Measurements from ENCODE around the gene PCBP3.

Gene PCBP3

GRCh38 chr21:45764792-45765191 lies 121.3 kb downstream of the PCBP3 start:
- H3K9me3 ChIP-seq (ENCODE audit: insufficient read depth, low read length) = no peaks in the 10 kb centered on the region
- H3K4me1 ChIP-seq (ENCODE audit: insufficient read depth, insufficient read length) = peaks cover 11% of the 10 kb centered on the region
- no peak overlapping the region for H3K9ac ChIP-seq (ENCODE audit: insufficient read length, low read depth)
- H3K27me3 ChIP-seq (ENCODE audit: insufficient read depth, insufficient read length) = no peaks in the 10 kb centered on the region
- DNase-seq (ENCODE audit: low read depth, low spot score) = no peak
- H3K36me3 ChIP-seq (ENCODE audit: insufficient read depth, insufficient read length, low read length) = no peaks in the 10 kb centered on the region
- TF ChIP-seq SUZ12 (IDR thresholded peaks at IDR 0.05; ENCODE audit: extremely low read depth, insufficient read depth, insufficient read length) (no peak), ZNF274 (IDR thresholded peaks at IDR 0.05; ENCODE audit: low read depth, low read length) (no peak), YY1 (IDR thresholded peaks at IDR 0.05; ENCODE audit: insufficient read depth, insufficient read length) (no peak)
- H3K4me3 ChIP-seq (ENCODE audit: insufficient read length, low read depth) = no peak overlapping the region

- Histone ChIP-seq H3K4me3 (ENCODE audit: insufficient read length, low read depth) (no peak overlapping the region), H3K4me1 (ENCODE audit: insufficient read depth, insufficient read length) (peaks cover 11% of the 10 kb centered on the region), H3K9ac (ENCODE audit: insufficient read length, low read depth) (no peak overlapping the region), H3K9me3 (ENCODE audit: insufficient read depth, low read length) (no peaks in the 10 kb centered on the region), H3K27me3 (ENCODE audit: insufficient read depth, insufficient read length) (no peaks in the 10 kb centered on the region), H3K36me3 (ENCODE audit: insufficient read depth, insufficient read length, low read length) (no peaks in the 10 kb centered on the region)
- DNase-seq (ENCODE audit: low read depth, low spot score) = no peak
- no peak for TF ChIP-seq ZNF274 (IDR thresholded peaks at IDR 0.05; ENCODE audit: low read depth, low read length)
- TF ChIP-seq SUZ12 (IDR thresholded peaks at IDR 0.05; ENCODE audit: extremely low read depth, insufficient read depth, insufficient read length) = no peak
- TF ChIP-seq YY1 (IDR thresholded peaks at IDR 0.05; ENCODE audit: insufficient read depth, insufficient read length) = no peak
These were observed 121.8 kb downstream of the PCBP3 start for GRCh38 chr21:45765375-45765774.

GRCh38 chr21:45766055-45766454 lies 122.5 kb downstream of the PCBP3 start:
- no peak for DNase-seq (ENCODE audit: low read depth, low spot score)
- H3K4me3 ChIP-seq (ENCODE audit: insufficient read length, low read depth) = no peak overlapping the region
- TF ChIP-seq ZNF274 (IDR thresholded peaks at IDR 0.05; ENCODE audit: low read depth, low read length) (no peak), YY1 (IDR thresholded peaks at IDR 0.05; ENCODE audit: insufficient read depth, insufficient read length) (no peak), SUZ12 (IDR thresholded peaks at IDR 0.05; ENCODE audit: extremely low read depth, insufficient read depth, insufficient read length) (no peak)
- H3K36me3 ChIP-seq (ENCODE audit: insufficient read depth, insufficient read length, low read length) = no peaks in the 10 kb centered on the region
- no peaks in the 10 kb centered on the region for H3K9me3 ChIP-seq (ENCODE audit: insufficient read depth, low read length)
- H3K9ac ChIP-seq (ENCODE audit: insufficient read length, low read depth) = no peak overlapping the region
- H3K4me1 ChIP-seq (ENCODE audit: insufficient read depth, insufficient read length) = peaks cover 11% of the 10 kb centered on the region
- H3K27me3 ChIP-seq (ENCODE audit: insufficient read depth, insufficient read length) = no peaks in the 10 kb centered on the region

GRCh38 chr21:45766501-45766900 lies 123.0 kb downstream of the PCBP3 start:
- Histone ChIP-seq H3K9me3 (ENCODE audit: insufficient read depth, low read length) (no peaks in the 10 kb centered on the region), H3K4me1 (ENCODE audit: insufficient read depth, insufficient read length) (peaks cover 11% of the 10 kb centered on the region), H3K27me3 (ENCODE audit: insufficient read depth, insufficient read length) (no peaks in the 10 kb centered on the region), H3K36me3 (ENCODE audit: insufficient read depth, insufficient read length, low read length) (no peaks in the 10 kb centered on the region), H3K4me3 (ENCODE audit: insufficient read length, low read depth) (no peak overlapping the region), H3K9ac (ENCODE audit: insufficient read length, low read depth) (no peak overlapping the region)
- no peak for DNase-seq (ENCODE audit: low read depth, low spot score)
- TF ChIP-seq YY1 (IDR thresholded peaks at IDR 0.05; ENCODE audit: insufficient read depth, insufficient read length) (no peak), ZNF274 (IDR thresholded peaks at IDR 0.05; ENCODE audit: low read depth, low read length) (no peak), SUZ12 (IDR thresholded peaks at IDR 0.05; ENCODE audit: extremely low read depth, insufficient read depth, insufficient read length) (no peak)

GRCh38 chr21:45767071-45768006 lies 123.8 kb downstream of the PCBP3 start:
- DNase-seq (ENCODE audit: low read depth, low spot score) = no peak
- TF ChIP-seq SUZ12 (IDR thresholded peaks at IDR 0.05; ENCODE audit: extremely low read depth, insufficient read depth, insufficient read length) = no peak
- TF ChIP-seq ZNF274 (IDR thresholded peaks at IDR 0.05; ENCODE audit: low read depth, low read length) = no peak
- TF ChIP-seq YY1 (IDR thresholded peaks at IDR 0.05; ENCODE audit: insufficient read depth, insufficient read length) = no peak
- Histone ChIP-seq H3K27me3 (ENCODE audit: insufficient read depth, insufficient read length) (no peaks in the 10 kb centered on the region), H3K9me3 (ENCODE audit: insufficient read depth, low read length) (no peaks in the 10 kb centered on the region), H3K4me1 (ENCODE audit: insufficient read depth, insufficient read length) (peaks cover 11% of the 10 kb centered on the region), H3K9ac (ENCODE audit: insufficient read length, low read depth) (no peak overlapping the region), H3K4me3 (ENCODE audit: insufficient read length, low read depth) (no peak overlapping the region), H3K36me3 (ENCODE audit: insufficient read depth, insufficient read length, low read length) (no peaks in the 10 kb centered on the region)

- no peak for DNase-seq (ENCODE audit: low read depth, low spot score)
- Histone ChIP-seq H3K9ac (ENCODE audit: insufficient read length, low read depth) (no peak overlapping the region), H3K4me1 (ENCODE audit: insufficient read depth, insufficient read length) (peaks cover 11% of the 10 kb centered on the region), H3K4me3 (ENCODE audit: insufficient read length, low read depth) (no peak overlapping the region), H3K36me3 (ENCODE audit: insufficient read depth, insufficient read length, low read length) (no peaks in the 10 kb centered on the region), H3K27me3 (ENCODE audit: insufficient read depth, insufficient read length) (no peaks in the 10 kb centered on the region), H3K9me3 (ENCODE audit: insufficient read depth, low read length) (no peaks in the 10 kb centered on the region)
- TF ChIP-seq SUZ12 (IDR thresholded peaks at IDR 0.05; ENCODE audit: extremely low read depth, insufficient read depth, insufficient read length) (no peak), ZNF274 (IDR thresholded peaks at IDR 0.05; ENCODE audit: low read depth, low read length) (no peak), YY1 (IDR thresholded peaks at IDR 0.05; ENCODE audit: insufficient read depth, insufficient read length) (no peak)
These were observed 124.7 kb downstream of the PCBP3 start for GRCh38 chr21:45768011-45768739.

- DNase-seq (ENCODE audit: low read depth, low spot score) = no peak
- H3K27me3 ChIP-seq (ENCODE audit: insufficient read depth, insufficient read length) = no peaks in the 10 kb centered on the region
- H3K4me3 ChIP-seq (ENCODE audit: insufficient read length, low read depth) = no peak overlapping the region
- H3K4me1 ChIP-seq (ENCODE audit: insufficient read depth, insufficient read length) = peaks cover 10% of the 10 kb centered on the region
- H3K36me3 ChIP-seq (ENCODE audit: insufficient read depth, insufficient read length, low read length) = no peaks in the 10 kb centered on the region
- no peak overlapping the region for H3K9ac ChIP-seq (ENCODE audit: insufficient read length, low read depth)
- H3K9me3 ChIP-seq (ENCODE audit: insufficient read depth, low read length) = no peaks in the 10 kb centered on the region
- TF ChIP-seq SUZ12 (IDR thresholded peaks at IDR 0.05; ENCODE audit: extremely low read depth, insufficient read depth, insufficient read length) (no peak), ZNF274 (IDR thresholded peaks at IDR 0.05; ENCODE audit: low read depth, low read length) (no peak), YY1 (IDR thresholded peaks at IDR 0.05; ENCODE audit: insufficient read depth, insufficient read length) (no peak)
These were observed 125.2 kb downstream of the PCBP3 start for GRCh38 chr21:45768740-45769048.
